ENCODE data around the gene SHISA5. TPM values are rescaled to one million over a fixed set of nuclear protein-coding genes. Genes with fewer than 3 reads are reported as not detected.
"Not testable (repeated sequence)": the region's sequence is repeated elsewhere in the genome, so short reads cannot be mapped to it uniquely, and the experiment has no call there.

Gene SHISA5
- total RNA-seq, 1 experiment from 2014 or later = 159 TPM

DNA sequence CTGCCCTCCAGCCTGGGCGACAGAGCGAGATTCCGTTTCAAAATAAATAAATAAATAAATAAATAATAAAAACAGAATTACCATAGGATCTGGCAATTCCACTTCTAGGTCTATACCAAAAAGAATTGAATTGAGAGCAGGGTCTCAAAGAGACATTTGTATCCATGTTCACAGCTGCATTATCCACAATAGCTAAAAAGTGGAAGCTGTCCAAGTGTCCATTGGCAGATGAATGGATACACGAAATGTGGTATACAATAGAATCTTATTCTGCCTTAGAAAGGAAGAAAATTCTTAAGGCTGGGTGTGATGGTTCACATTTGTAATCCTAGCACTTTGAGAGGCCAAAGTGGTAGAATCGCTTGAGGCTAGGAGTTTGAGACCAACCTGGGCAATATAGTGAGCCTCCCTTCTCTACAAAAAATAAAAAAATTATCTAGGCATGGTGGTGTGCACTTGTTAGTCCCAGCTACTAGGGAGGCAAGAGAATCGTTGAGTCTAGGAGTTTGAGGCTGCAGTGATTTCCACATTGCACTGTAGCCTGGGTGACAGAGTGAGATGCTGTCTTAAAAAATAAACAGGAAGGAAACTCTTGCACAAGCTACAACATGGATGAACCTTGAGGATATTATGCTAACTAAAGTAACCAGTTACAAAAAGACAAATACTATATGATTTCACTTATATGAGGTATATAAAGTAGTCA lies 28.4 kb upstream of the SHISA5 start:
- H3K27ac ChIP-seq (ENCODE audit: low read length) = no peak overlapping the region
- no peak overlapping the region for H2AFZ ChIP-seq (ENCODE audit: low read length)
- H3K79me2 ChIP-seq (ENCODE audit: low read length) = no peaks in the 10 kb centered on the region
- no peaks in the 10 kb centered on the region for H3K27me3 ChIP-seq (ENCODE audit: low read length)
- no peaks in the 10 kb centered on the region for H3F3A ChIP-seq (ENCODE audit: low read length, unreplicated experiment)
- no peak overlapping the region for H3K4me3 ChIP-seq (ENCODE audit: low read length)
- no TSS peak for BruUV-seq (replicated peaks)
- no peaks in the 10 kb centered on the region for H3K9me2 ChIP-seq (replicated peaks; ENCODE audit: low read length)
- H3K9ac ChIP-seq (ENCODE audit: low read length) = no peak overlapping the region
- no peaks in the 10 kb centered on the region for H4K20me1 ChIP-seq (ENCODE audit: low read length)
- CTCF ChIA-PET = no interaction called here
- DNase-seq = no peak
- TF ChIP-seq EZH2 (IDR thresholded peaks at IDR 0.05; ENCODE audit: low read length, unreplicated experiment) (no peak), EZH2phosphoT487 (IDR thresholded peaks at IDR 0.05; ENCODE audit: borderline replicate concordance, low read length) (no peak)
- TF ChIP-seq, protein P1, sequence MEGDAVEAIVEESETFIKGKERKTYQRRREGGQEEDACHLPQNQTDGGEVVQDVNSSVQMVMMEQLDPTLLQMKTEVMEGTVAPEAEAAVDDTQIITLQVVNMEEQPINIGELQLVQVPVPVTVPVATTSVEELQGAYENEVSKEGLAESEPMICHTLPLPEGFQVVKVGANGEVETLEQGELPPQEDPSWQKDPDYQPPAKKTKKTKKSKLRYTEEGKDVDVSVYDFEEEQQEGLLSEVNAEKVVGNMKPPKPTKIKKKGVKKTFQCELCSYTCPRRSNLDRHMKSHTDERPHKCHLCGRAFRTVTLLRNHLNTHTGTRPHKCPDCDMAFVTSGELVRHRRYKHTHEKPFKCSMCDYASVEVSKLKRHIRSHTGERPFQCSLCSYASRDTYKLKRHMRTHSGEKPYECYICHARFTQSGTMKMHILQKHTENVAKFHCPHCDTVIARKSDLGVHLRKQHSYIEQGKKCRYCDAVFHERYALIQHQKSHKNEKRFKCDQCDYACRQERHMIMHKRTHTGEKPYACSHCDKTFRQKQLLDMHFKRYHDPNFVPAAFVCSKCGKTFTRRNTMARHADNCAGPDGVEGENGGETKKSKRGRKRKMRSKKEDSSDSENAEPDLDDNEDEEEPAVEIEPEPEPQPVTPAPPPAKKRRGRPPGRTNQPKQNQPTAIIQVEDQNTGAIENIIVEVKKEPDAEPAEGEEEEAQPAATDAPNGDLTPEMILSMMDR (conservative IDR thresholded peaks at IDR 0.05; ENCODE audit: low read depth, low read length) = no peak
- POLR2A ChIA-PET (ENCODE audit: unreplicated experiment) = no interaction called here
- H3K9me3 ChIP-seq (ENCODE audit: low read length) = no peaks in the 10 kb centered on the region
- no peak overlapping the region for H3K4me2 ChIP-seq (ENCODE audit: low read length)
- intact Hi-C loops (cut with micrococcal nuclease) = no loop called here
- H3K36me3 ChIP-seq (ENCODE audit: low read depth, low read length) = peaks cover 55% of the 10 kb centered on the region
- ATAC-seq = no peak
- H3K4me1 ChIP-seq (ENCODE audit: insufficient read depth, low read length) = no peaks in the 10 kb centered on the region

DNA sequence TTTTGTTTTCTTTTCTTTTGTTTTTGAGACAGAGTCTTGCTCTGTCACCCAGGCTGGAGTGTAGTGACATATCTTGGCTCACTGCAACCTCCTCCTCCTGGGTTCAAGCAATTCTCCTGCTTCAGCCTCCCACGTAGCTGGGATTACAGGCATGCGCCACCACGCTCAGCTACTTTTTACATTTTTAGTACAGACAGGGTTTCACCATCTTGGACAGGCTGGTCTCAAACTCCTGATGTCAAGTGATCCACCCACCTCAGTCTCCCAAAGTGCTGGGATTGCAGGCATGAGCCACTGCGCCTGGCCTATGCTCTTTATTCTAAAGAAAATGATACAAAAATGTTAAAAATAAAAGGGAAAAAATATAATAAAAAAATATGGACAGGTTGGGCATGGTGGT lies 26.7 kb upstream of the SHISA5 start:
- H3K27ac ChIP-seq (ENCODE audit: low read length); H3K27me3 ChIP-seq (ENCODE audit: low read length); POLR2A ChIA-PET (ENCODE audit: unreplicated experiment); H3K4me3 ChIP-seq (ENCODE audit: low read length); CTCF ChIA-PET; H2AFZ ChIP-seq (ENCODE audit: low read length); H4K20me1 ChIP-seq (ENCODE audit: low read length); H3K9me3 ChIP-seq (ENCODE audit: low read length); intact Hi-C loops (cut with micrococcal nuclease); BruUV-seq (replicated peaks); H3K79me2 ChIP-seq (ENCODE audit: low read length); H3K4me1 ChIP-seq (ENCODE audit: insufficient read depth, low read length); H3K4me2 ChIP-seq (ENCODE audit: low read length); H3F3A ChIP-seq (ENCODE audit: low read length, unreplicated experiment); H3K9ac ChIP-seq (ENCODE audit: low read length); DNase-seq; H3K9me2 ChIP-seq (replicated peaks; ENCODE audit: low read length); ATAC-seq: not testable (repeated sequence)
- H3K36me3 ChIP-seq (ENCODE audit: low read depth, low read length) = peaks cover 55% of the 10 kb centered on the region

DNA sequence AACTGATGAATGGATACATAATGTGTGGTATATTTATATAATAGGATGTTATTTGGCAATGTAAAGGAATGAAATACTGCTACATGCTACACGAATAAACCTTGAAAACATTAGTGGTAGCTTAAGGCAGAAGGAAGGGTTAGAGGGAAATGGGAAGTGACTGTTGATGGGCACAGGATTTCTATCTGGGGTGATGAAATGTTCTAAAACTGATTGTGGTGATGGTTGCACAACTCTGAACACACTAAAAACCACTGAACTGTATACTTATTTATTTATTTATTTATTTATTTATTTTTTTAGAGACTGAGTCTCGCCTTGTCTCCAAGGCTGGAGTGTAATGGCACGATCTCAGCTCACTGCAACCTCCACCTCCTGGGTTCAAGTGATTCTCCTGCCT lies 24.8 kb upstream of the SHISA5 start:
- no peak for ATAC-seq
- Histone ChIP-seq H3K4me3 (ENCODE audit: low read length) (no peak overlapping the region), H4K20me1 (ENCODE audit: low read length) (no peaks in the 10 kb centered on the region), H3K27me3 (ENCODE audit: low read length) (no peaks in the 10 kb centered on the region), H3K9me2 (replicated peaks; ENCODE audit: low read length) (no peaks in the 10 kb centered on the region), H2AFZ (ENCODE audit: low read length) (no peak overlapping the region), H3K4me2 (ENCODE audit: low read length) (no peak overlapping the region), H3K79me2 (ENCODE audit: low read length) (no peaks in the 10 kb centered on the region), H3F3A (ENCODE audit: low read length, unreplicated experiment) (no peaks in the 10 kb centered on the region), H3K36me3 (ENCODE audit: low read depth, low read length) (peaks cover 45% of the 10 kb centered on the region), H3K9me3 (ENCODE audit: low read length) (no peaks in the 10 kb centered on the region), H3K27ac (ENCODE audit: low read length) (no peak overlapping the region), H3K9ac (ENCODE audit: low read length) (no peak overlapping the region), H3K4me1 (ENCODE audit: insufficient read depth, low read length) (no peaks in the 10 kb centered on the region)
- no TSS peak for BruUV-seq (replicated peaks)
- intact Hi-C loops (cut with micrococcal nuclease) = no loop called here
- CTCF ChIA-PET = no interaction called here
- no peak for DNase-seq
- POLR2A ChIA-PET (ENCODE audit: unreplicated experiment) = no interaction called here
- no peak for TF ChIP-seq EZH2 (IDR thresholded peaks at IDR 0.05; ENCODE audit: low read length, unreplicated experiment)
- TF ChIP-seq, protein P1 (conservative IDR thresholded peaks at IDR 0.05; ENCODE audit: low read depth, low read length) = no peak
- no peak for TF ChIP-seq EZH2phosphoT487 (IDR thresholded peaks at IDR 0.05; ENCODE audit: borderline replicate concordance, low read length)

All from PC-3 (cell line).